HCT116 (cell line): ENCODE measurements around the gene MICAL1. TPM values are rescaled to one million over a fixed set of nuclear protein-coding genes. Genes with fewer than 3 reads are reported as not detected.

Experiments
- ATAC-seq: fragments of 200-7000 bp; cut with Tn5 transposase; 2 replicates; pipeline ENCODE4 v1.9.1; 2020; ENCODE audit warnings: mild to moderate bottlenecking, moderate library complexity
- BruUV-seq: library from RNA; stranded (reverse); fragments of 400-500 nt; replicated peaks from 2 replicates; lab custom pipeline; 2021; lab: Mats Ljungman, UMichigan
- CTCF ChIA-PET: fragments of 300-600 bp; sonication (Branson Sonifier 250); formaldehyde crosslinking; loops from one replicate; lab custom pipeline; 2021; ENCODE audit warnings: antibody characterized with exemption; lab: Charles Lee
- POLR2A ChIA-PET: fragments of 300-600, 350-600 bp; sonication (Branson Sonifier 250); formaldehyde crosslinking; loops from one replicate; lab custom pipeline; 2021; ENCODE audit warnings: antibody characterized with exemption; lab: Charles Lee
- RAD21 ChIA-PET, 2 experiments: fragments of 300-600 bp; sonication (Branson Sonifier 250); formaldehyde crosslinking; loops; one replicate each; lab custom pipeline; 2023; ENCODE audit warnings: low total read pairs in 2 of 2; ENCODE audit not compliant: uncharacterized antibody in 2 of 2, unreplicated experiment in 2 of 2, low non-redundant PET in 1 of 2; lab: Charles Lee
- DNase-seq: peaks from one replicate; pipeline ENCODE4 v3.0.0-alpha.2; 2010; ENCODE audit warnings: low read depth, low spot score
- H2AFZ ChIP-seq: fragments of 200-600 bp; shearing (Covaris generic), sonication (generic); 2 replicates; pipeline ENCODE4 v1.6.1; 2017; ENCODE audit warnings: low read depth, mixed run types, mixed read lengths, antibody characterized with exemption, low read length; ENCODE audit not compliant: poor library complexity, severe bottlenecking
- H3K27ac ChIP-seq: 2 replicates; pipeline ENCODE4 v1.5.1; 2012; ENCODE audit warnings: low read depth, low read length
- H3K27me3 ChIP-seq: fragments of 200-600 bp; sonication (generic); 2 replicates; pipeline ENCODE4 v1.6.1; 2016; ENCODE audit warnings: mixed run types, low read length, mixed read lengths; ENCODE audit not compliant: insufficient read depth
- H3K36me3 ChIP-seq, 2 experiments: fragments of 200-500 bp in 1 of 2; fragments of 200-600 bp in 1 of 2; sonication (Bioruptor generic) in 1 of 2; sonication (generic) in 1 of 2; 2 replicates each; pipeline versions ENCODE4 v1.5.1 to v1.6.1; 2014 to 2016; ENCODE audit warnings: low read length in 2 of 2, inconsistent platforms in 1 of 2, mixed read lengths in 1 of 2, mixed run types in 1 of 2; ENCODE audit not compliant: insufficient read depth in 2 of 2, control insufficient read depth in 1 of 2
- H3K4me1 ChIP-seq, 2 experiments: fragments of 200-600 bp in 1 of 2; sonication (generic) in 1 of 2; 2 replicates each; pipeline versions ENCODE4 v1.5.1 to v1.6.1; 2012 to 2017; ENCODE audit warnings: low read length in 2 of 2, inconsistent platforms in 1 of 2, mild to moderate bottlenecking in 1 of 2, mixed read lengths in 1 of 2, mixed run types in 1 of 2, moderate library complexity in 1 of 2; ENCODE audit not compliant: insufficient read depth in 2 of 2, control insufficient read depth in 1 of 2
- H3K4me2 ChIP-seq: fragments of 200-600 bp; sonication (generic); 2 replicates; pipeline ENCODE4 v1.6.1; 2017; ENCODE audit warnings: mixed run types, low read length, mixed read lengths
- H3K4me3 ChIP-seq, 2 experiments: fragments of 200-600 bp in 1 of 2; sonication (generic) in 1 of 2; replicated peaks in 1 of 2; 2 replicates each; pipeline ENCODE4 v1.5.1; 2011 to 2016; ENCODE audit warnings: low read length in 2 of 2, control low read depth in 1 of 2, low read depth in 1 of 2, mild to moderate bottlenecking in 1 of 2, mixed read lengths in 1 of 2, mixed run types in 1 of 2
- H3K79me2 ChIP-seq: fragments of 200-600 bp; sonication (generic); 2 replicates; pipeline ENCODE4 v1.6.1; 2017; ENCODE audit warnings: mild to moderate bottlenecking, mixed run types, low read length, moderate library complexity, mixed read lengths; ENCODE audit not compliant: insufficient read depth
- H3K9ac ChIP-seq: fragments of 200-600 bp; sonication (generic); 2 replicates; pipeline ENCODE4 v1.6.1; 2016; ENCODE audit warnings: low read length, mixed read lengths
- H3K9me2 ChIP-seq: fragments of 200-600 bp; sonication (generic), shearing (Covaris generic); 2 replicates; pipeline ENCODE4 v1.6.1; 2017; ENCODE audit warnings: mixed run types, mild to moderate bottlenecking, moderate library complexity; ENCODE audit not compliant: insufficient read depth
- H3K9me3 ChIP-seq, 2 experiments: fragments of 200-500 bp in 1 of 2; fragments of 200-600 bp in 1 of 2; sonication (Bioruptor generic) in 1 of 2; sonication (generic) in 1 of 2; 2 replicates each; pipeline ENCODE4 v1.6.1; 2014 to 2017; ENCODE audit warnings: low read length in 2 of 2, mixed read lengths in 2 of 2, inconsistent platforms in 1 of 2, low read depth in 1 of 2, mild to moderate bottlenecking in 1 of 2, mixed run types in 1 of 2, moderate library complexity in 1 of 2; ENCODE audit not compliant: control insufficient read depth in 1 of 2, insufficient read depth in 1 of 2
- H4K20me1 ChIP-seq: fragments of 200-600 bp; sonication (generic), shearing (Covaris generic); 2 replicates; pipeline ENCODE4 v1.6.1; 2017; ENCODE audit warnings: mixed run types, mild to moderate bottlenecking, moderate library complexity; ENCODE audit not compliant: insufficient read depth
- ATF3 ChIP-seq: IDR thresholded peaks from 2 replicates; pipeline ENCODE4 v1.6.1; 2012
- CTCF ChIP-seq, 3 experiments: fragments of 200-600 bp in 1 of 3; sonication (generic) in 1 of 3; IDR thresholded peaks in 2 of 3; conservative IDR thresholded peaks in 1 of 3; 2 replicates each; pipeline ENCODE4 v1.5.1; 2012 to 2017; ENCODE audit warnings: low read depth in 2 of 3, low read length in 2 of 3, antibody characterized with exemption in 1 of 3, borderline replicate concordance in 1 of 3, control low read depth in 1 of 3, mild to moderate bottlenecking in 1 of 3, mixed read lengths in 1 of 3, mixed run types in 1 of 3, moderate library complexity in 1 of 3; ENCODE audit not compliant: insufficient read depth in 1 of 3
- EGR1 ChIP-seq: IDR thresholded peaks from 2 replicates; pipeline ENCODE4 v1.6.1; 2012; ENCODE audit warnings: low read depth
- ELF1 ChIP-seq: IDR thresholded peaks from 2 replicates; pipeline ENCODE4 v1.6.1; 2012; ENCODE audit warnings: low read depth, borderline replicate concordance
- EZH2phosphoT487 ChIP-seq: fragments of 200-600 bp; IDR thresholded peaks from 2 replicates; pipeline ENCODE4 v1.6.1; 2018; ENCODE audit warnings: antibody characterized with exemption, borderline replicate concordance
- FOSL1 ChIP-seq: IDR thresholded peaks from 2 replicates; pipeline ENCODE4 v1.6.1; 2012; ENCODE audit warnings: low read depth
- JUND ChIP-seq: IDR thresholded peaks from 2 replicates; pipeline ENCODE4 v1.6.1; 2012
- POLR2A ChIP-seq: IDR thresholded peaks from 2 replicates; pipeline ENCODE4 v1.7.0; 2011; ENCODE audit warnings: borderline replicate concordance; ENCODE audit not compliant: insufficient read depth, insufficient read length; ENCODE audit errors: extremely low read depth
- RAD21 ChIP-seq: IDR thresholded peaks from 2 replicates; pipeline ENCODE4 v1.6.1; 2012; ENCODE audit warnings: low read depth, mild to moderate bottlenecking
- ZFX ChIP-seq: fragments of 450-650 bp; IDR thresholded peaks from 2 replicates; pipeline ENCODE4 v1.6.1; 2017
- ZNF274 ChIP-seq: fragments of 200-500 bp; sonication (Bioruptor generic); IDR thresholded peaks from 2 replicates; pipeline ENCODE4 v1.6.1; 2014; ENCODE audit warnings: mild to moderate bottlenecking, low read depth, low read length, inconsistent platforms
- intact Hi-C: fragments of 100-400 bp; cut with micrococcal nuclease; formaldehyde crosslinking; loops from 2 replicates; pipeline ENCODE4 v1.10.0; 2022
- total RNA-seq: library from RNA; stranded (reverse); gene quantifications from one replicate; pipeline ENCODE4 v1.2.1, GENCODE V29; 2021; ENCODE audit not compliant: unreplicated experiment
- TF ChIP-seq, protein P1 (sequence below): IDR thresholded peaks from 2 replicates; pipeline ENCODE4 v1.6.1; 2012

Gene MICAL1
- total RNA-seq, 1 experiment from 2014 or later, result 23.9 TPM

DNA sequence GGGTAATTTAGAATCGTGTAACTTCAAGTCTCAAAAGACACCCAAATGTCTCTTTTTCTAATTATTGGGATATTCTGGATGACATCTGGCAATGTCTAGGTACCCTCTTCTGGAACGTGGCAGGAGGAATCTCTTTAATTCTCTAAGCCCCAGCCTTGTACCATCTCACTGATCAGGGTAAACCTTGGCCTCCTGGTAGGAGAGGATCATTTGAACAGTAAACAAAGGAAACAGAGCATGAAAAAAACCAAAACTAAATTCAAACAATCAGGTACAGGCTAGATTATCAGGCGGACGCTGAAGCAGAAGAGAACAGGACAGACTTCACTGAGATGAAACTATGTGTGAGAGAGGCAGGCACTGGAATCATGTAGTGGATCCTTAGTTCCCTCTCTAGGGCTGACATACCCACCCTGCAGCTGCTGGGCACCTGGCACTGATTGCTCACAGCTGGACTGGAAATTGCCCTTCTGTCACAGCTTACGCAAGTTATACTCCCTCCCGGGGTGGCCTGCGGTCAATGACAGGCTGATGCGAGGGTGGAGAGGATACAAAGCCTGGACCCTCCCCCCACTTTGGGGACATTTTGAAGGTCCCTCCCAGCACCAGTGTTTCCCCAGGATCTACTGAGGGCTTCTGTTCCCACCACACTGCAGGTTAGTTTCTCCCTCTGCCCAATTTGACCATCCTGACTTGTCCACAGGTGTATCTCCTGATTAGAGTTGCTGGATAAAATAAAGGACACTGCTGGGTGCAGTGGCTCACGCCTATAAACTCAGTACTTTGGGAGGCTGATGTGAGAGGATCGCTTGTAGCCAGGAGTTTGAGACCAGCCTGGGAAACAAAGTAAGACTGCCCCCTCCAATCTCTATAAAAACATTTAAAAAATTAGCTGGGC lies 48.0 kb upstream of the MICAL1 start:
- ChIA-PET CTCF (no interaction called here), RAD21 (no interaction called here), POLR2A (no interaction called here)
- Histone ChIP-seq H3K79me2 (no peaks in the 10 kb centered on the region), H3K4me3 (no peak overlapping the region), H3K4me2 (no peak overlapping the region), H3K9me3 (no peaks in the 10 kb centered on the region), H2AFZ (no peak overlapping the region), H3K4me1 (no peaks in the 10 kb centered on the region; a peak in 1 of 4 replicates), H3K9ac (no peak overlapping the region), H3K27ac (no peak overlapping the region), H3K27me3 (no peaks in the 10 kb centered on the region), H3K36me3 (no peaks in the 10 kb centered on the region), H3K9me2 (no peaks in the 10 kb centered on the region), H4K20me1 (no peaks in the 10 kb centered on the region)
- no peak for DNase-seq
- TF ChIP-seq EZH2phosphoT487 (no peak), ZFX (no peak), JUND (no peak), POLR2A (no peak), ELF1 (no peak), EGR1 (no peak), ZNF274 (no peak), ATF3 (no peak), RAD21 (no peak), CTCF (IDR thresholded peaks at IDR 0.05 in 2 of 3, conservative IDR thresholded peaks at IDR 0.05 in 1 of 3; ENCODE audit: borderline replicate concordance in 1 of 3, insufficient read depth in 1 of 3, low read depth in 2 of 3, low read length in 2 of 3) (no peak), FOSL1 (no peak)
- TF ChIP-seq, protein P1, sequence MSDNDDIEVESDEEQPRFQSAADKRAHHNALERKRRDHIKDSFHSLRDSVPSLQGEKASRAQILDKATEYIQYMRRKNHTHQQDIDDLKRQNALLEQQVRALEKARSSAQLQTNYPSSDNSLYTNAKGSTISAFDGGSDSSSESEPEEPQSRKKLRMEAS, result no peak
- ATAC-seq, result no peak
- intact Hi-C loops, result no loop called here
- no TSS peak for BruUV-seq
